Stimulated activated CD4-positive, alpha-beta T cell treated with anti-CD3 and anti-CD28 coated beads, Interleukin-2, amount 100 ng/mL, for 4 hours (primary cell): ENCODE results near the gene MCU.
"Not testable (repeated sequence)": the region's sequence is repeated elsewhere in the genome, so short reads cannot be mapped to it uniquely, and the experiment has no call there.

ENCODE experiments used
- DNase-seq: peaks from one replicate; pipeline ENCODE4 v3.0.0-alpha.2; 2020; ENCODE audit warnings: low read depth

MCU gene

GRCh38 chr10:72687035-72687434, 4.9 kb upstream of the MCU start:
- DNase-seq, result no peak

- DNase-seq, result no peak
Measured at GRCh38 chr10:72688208-72688651, 3.7 kb upstream of the MCU start.

GRCh38 chr10:72689660-72690059, 2.3 kb upstream of the MCU start:
- no peak for DNase-seq

GRCh38 chr10:72690071-72690755, 1.7 kb upstream of the MCU start:
- no peak for DNase-seq

DNA sequence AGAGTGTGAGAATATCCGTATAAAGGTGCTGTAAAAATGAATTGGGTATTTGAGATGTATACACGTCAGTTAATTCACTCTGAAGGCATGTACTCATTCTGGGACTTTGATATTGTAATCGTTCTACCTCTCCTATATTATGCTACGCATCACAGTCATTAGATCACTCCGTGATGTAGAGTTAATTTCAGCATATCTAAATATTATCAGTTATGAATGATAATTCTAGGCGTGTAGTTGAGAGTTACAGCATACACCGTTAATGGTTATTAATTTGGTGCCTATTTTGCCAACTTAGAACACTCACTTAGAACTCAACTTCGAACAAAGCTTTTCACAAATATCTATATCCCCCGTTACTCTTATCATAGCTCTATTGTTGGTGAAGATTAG, 477 bp upstream of the MCU start:
- no peak for DNase-seq

DNA sequence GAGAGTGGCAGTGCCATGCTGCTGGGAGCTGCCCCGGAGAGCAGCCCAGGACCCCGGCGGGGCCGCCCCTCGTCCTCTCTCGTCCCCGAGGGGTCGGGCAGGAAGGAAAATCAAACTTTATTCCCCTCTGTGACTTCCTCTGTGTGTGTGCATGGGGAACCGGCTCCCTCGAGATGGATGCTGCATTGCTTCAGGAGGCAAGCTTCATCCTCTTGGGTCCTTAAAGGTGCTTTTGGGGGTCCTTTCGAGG, 726 bp downstream of the MCU start:
- no peak for DNase-seq

DNA sequence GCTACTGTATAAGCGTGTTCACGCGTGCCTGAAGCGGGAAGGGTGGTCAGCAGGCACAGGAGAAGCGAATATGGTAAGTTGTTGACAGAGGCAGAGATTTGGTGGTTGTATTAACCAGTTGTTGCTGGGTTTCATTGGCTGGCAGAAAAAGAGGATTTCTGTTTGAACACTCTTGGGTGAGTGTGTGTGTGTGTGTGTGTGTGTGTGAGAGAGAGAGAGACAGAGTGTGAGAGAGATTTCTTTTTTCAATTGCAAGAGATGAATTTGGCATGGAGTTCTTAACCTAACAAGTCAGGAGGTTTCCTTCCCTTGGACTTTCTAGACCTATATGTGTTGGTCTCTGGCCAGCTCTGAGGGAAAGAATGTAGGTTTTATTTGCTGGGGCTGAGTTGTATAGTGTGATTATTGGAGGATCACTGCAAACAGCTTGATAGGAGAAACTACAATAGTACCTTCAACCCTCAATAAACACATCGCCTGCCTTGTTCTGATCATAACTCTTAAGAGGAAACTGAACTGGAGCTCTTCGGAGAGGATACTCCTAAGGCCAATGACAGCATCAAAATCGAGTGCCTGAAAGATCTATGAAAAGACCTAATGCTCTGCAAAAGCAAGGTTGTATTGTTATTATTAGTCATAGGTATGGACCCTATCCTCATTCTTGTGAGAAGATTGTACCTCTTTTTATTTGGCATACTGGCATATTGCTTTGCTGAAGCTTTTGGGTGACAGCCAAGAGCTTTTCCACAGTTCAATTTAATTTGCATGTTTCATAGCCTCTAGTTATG, 1.2 kb downstream of the MCU start:
- DNase-seq, result no peak

GRCh38 chr10:72694476-72695369, 2.8 kb downstream of the MCU start:
- no peak for DNase-seq

GRCh38 chr10:72695496-72695895, 3.6 kb downstream of the MCU start:
- DNase-seq, result no peak

- no peak for DNase-seq
Measured at GRCh38 chr10:72697716-72698115, 5.8 kb downstream of the MCU start.

DNA sequence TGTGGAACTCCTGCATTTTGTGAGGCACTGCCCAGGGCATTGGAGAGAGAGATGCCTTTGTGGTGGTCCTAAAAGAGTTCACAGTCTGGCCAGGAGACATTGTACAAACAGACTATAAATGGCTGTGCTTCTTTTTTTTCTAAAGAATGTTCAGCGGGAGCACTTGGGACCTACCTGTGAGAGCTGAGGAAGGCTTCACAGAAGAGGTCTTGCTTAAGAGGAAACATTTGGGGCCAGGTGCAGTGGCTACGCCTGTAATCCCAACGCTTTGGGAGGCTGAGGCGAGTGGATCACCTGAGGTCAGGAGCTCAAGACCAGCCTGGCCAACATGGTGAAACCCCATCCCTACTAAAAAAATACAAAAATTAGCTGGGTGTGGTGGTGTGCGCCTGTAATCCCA, 10.5 kb downstream of the MCU start:
- DNase-seq, result not testable (repeated sequence)

DNA sequence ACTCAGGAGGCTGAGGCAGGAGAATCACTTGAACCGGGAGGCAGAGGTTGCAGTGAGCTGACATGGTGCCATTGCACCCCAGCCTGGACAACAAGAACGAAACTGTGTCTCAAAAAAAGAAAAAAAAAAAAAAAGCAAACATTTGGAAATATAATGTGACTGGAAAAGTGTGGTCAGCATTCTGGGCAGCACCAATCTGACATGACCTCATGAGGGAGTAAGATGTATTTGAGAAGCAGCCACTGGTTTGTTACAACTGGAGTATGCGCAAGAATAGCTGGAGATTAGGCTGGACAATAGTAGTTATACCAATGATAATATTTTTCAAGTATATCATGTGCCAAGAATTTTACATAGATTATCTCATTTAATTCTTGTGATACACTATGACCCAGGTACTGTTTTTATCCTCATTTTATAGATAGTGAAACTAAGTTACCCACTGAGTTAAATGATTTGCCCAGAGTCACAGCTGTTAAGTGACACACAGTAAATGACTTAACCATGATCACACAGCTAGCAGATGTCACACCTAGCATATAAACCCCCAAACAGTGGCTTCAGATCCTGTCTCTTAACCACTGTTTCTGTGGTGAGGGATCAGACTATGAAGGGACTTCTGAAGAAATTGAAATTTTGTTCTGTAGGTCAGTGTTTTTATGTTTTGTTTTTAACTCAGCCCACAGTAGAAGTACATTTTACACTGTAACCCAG, 11.1 kb downstream of the MCU start:
- no peak for DNase-seq

DNA sequence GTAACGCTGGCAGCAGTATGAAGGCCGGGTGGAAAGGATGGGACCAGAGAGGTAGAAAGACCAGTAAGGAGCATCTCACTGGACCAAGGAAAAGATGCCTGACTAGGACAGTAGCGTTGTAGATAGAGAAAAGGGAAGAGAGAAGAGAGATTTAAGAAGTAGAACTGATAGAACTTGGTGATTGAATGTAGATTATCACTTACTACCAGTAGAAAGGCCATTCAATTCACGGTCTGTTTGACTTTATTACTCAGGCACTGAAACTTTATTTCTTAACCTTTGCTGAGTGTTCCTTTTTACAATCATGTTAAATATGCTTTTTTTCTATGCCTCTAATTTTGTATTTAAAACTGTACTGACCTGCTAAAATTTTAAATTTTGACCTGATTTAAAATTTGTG, 12.2 kb downstream of the MCU start:
- DNase-seq, result no peak

GRCh38 chr10:72709041-72709440, 17.1 kb downstream of the MCU start:
- DNase-seq, result no peak

DNA sequence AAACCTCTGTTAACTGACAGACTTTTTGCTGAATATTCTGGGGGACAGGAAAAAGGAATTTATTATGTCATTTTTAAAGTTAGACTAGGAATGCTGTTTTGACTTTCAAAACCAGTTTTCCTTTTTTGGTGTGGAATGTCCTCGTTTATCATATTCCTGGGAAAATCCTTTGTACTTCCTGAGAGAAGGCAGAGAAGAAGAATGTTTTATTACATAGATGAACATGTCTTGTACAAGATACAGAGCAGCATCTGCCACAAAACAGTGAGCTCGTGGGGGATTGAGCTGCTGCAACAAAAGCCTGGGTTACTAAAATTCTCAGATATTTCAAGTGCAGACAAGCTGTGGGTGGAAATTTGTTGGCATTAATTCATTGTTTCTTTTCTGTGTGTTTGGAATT, 20.2 kb downstream of the MCU start:
- no peak for DNase-seq

- DNase-seq, result no peak
Measured at GRCh38 chr10:72719941-72720592, 28.1 kb downstream of the MCU start.

DNA sequence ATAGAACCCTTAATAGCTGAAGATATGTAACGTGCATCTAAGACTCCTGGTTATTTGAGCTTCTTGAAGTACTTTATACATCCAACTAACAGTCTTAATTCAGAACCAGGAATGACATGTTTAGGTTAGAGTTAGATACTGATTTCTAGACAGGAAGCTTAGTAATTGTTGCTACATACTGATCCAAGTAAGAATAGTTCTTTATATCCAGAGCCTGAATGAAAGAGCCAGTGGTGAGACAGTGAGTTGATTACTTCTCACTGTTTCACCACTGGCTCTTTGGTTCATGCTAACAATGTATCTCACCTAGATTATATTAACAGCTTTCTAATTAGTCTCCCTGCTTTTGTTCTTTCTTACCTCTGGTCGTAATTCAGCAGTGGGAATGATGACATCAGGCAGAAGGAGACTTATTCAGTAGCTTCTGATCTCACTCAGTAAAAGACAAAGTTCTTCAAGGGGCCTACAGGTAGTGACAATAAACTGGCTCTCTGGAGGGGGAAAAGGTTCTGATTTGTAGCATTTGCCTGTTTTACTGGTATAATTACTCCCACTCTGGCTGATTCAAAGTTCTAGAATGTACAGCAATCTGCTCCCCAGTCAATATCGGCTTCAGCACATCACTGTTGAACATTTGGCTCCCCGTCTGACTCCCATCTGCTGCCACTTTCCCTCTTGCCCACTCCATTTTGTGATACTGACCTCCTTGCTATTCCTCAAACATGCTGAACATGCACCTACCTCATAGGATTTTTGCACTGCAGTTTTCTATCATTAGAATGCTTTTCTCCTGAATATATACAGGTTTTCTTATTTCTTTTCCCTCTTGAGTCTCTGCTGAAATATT, 29.1 kb downstream of the MCU start:
- DNase-seq, result no peak

DNA sequence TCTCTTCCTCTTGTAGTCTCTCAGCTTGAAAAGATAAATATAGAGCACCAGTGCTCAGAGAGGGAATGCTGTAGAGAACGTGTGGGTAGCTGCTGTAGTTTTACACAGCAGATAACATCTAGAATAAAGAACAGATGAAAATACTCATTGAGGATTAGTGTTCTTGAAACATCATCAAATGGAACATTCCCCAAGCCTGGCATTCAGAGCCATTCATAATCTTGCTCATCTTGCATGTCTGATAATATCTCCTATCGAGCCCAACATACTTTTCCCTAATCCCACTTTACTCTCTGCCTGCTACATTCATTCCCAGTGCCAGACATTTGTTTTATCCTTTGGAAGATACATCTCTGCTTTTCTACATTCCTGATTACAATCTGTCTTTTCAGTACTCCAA, 35.2 kb downstream of the MCU start:
- no peak for DNase-seq

DNA sequence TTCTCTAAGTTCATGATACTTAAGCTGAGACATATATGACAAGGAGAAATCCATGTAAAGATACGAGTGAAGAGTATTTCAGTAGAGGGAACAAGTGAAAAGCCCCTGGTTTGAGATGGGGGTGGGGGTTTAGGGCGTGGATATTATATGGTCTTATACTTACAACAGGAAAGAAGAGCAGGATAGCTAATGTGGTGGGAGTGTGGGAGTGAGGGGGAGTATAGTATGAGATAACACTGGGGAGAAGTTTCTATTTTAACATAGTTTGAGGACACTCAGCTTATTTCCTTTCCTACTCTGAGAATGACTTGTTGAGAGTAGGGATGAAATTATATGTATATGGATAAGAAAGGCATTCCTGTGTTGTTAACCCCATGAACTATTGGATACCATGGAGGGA, 36.5 kb downstream of the MCU start:
- no peak for DNase-seq

DNA sequence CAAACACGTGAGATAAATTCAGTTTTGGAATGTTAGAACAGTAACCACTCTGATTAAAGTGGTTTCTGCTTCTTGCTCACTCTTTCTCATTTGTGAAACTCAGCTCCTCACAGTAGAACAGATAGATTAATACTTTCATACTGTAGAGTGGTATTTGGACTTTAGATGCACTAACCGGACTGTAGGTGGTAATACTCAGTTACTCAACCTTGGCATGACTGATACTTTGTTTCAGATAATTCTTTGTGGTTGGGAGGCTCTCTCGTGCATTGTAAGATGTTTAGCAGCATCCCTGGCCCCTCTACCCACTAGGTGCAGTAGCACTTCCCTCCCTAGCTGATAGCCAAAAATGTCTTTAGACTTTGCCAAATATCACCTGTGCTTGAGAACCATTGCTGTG, 37.6 kb downstream of the MCU start:
- DNase-seq, result no peak

DNA sequence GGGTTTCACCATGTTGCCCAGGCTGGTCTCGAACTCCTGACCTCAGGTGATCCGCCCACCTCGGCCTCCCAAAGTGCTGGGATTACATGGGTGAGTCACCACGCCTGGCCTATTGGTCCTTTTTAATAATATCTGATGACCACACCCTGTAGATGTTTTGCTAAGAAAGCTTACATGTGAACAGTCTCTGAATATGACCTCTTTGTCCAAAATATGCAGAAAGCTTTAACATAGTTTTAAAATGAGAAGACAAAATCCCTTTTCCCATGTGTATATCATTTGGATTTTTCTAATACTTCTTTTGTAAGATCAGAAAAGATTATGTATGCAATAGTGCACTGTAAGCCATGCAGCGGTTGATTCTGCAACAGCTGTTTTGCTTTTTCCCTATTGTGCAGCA, 38.5 kb downstream of the MCU start:
- no peak for DNase-seq
